CD4-positive, alpha-beta T cell treated with Interleukin-17A for 4 hours (primary cell): Measurements from ENCODE around the gene BAZ2A.

Experiments used
- DNase-seq: peaks from one replicate; pipeline ENCODE4 v3.0.0-alpha.2; 2020; ENCODE audit warnings: mixed read lengths

BAZ2A gene

DNA sequence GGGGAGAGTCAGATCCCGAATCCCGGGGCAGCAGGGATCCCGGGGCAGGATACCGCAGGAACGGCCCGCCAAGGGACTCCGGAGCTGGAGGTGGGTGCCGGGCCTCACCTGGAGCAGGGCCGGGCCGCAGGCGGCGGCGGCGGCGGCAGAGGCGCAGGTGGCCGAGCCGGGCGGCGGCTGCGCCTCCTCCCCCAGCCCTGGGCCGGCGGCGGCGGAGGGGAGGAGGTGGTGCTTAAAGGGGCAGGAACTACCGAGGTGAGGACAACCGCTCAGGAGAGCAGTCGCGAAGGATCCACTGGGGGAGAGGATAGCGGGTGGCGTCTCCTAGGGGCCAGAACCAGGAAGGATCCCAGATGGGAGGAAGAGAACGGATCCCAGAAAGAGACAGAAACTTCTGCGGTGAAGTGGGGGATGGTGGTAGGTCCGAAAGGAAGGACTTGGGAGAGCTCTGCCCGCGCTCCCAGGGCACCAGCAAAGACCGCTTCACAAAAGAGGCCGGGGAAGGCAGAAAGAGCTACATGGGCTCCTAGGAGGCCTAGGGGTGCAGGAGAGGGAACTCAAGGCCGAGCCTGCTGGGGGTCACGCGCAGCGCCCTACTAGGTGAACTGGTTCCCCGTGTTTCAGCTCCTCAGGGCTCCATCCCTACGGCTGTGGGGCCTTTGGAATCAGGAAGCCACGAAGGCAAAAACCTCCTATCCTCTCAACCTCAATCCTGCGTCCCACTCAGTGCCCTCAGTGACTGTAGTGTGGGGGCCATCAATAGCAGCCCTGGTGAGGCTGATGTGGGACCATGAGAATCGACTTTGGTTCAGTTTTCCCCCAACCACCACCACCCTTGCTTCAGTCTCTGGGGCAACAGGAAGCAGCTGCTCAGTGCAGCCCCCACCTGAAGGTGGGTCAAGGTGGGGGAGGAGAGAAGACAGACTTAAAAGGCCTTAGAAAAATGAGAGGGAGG lies 5.0 kb upstream of the BAZ2A start:
- DNase-seq, result peak; percentile 73

DNA sequence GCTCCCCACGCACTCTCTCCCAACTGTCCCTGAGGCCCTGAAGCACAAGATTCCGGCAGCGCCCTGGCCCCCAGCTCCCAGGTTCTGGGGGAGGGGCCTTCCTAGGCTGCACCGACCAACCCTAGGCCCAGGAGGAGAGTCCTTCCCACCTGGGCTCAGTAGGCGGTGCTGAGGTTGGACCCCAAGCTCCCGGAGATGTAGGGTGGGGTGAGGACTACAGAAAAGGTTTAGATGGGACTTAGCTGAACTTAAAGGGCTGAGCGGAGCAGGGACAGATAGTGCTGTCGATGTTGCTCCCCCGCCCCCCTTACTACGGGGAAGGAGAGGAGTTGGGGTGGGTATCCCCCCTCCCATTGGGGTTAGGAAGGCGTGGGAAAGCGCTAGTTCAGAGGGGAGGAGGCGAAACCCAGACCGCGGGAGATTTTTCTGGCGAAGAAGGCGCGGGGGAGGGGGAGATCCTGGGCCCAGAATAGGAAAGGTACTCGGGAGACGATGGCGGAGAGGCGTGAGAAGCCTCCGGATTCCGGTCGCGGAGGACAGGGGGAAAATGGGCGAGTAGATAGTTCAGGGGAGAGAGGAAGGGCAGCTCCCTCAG lies 4.2 kb upstream of the BAZ2A start:
- peak; percentile 35 for DNase-seq

DNA sequence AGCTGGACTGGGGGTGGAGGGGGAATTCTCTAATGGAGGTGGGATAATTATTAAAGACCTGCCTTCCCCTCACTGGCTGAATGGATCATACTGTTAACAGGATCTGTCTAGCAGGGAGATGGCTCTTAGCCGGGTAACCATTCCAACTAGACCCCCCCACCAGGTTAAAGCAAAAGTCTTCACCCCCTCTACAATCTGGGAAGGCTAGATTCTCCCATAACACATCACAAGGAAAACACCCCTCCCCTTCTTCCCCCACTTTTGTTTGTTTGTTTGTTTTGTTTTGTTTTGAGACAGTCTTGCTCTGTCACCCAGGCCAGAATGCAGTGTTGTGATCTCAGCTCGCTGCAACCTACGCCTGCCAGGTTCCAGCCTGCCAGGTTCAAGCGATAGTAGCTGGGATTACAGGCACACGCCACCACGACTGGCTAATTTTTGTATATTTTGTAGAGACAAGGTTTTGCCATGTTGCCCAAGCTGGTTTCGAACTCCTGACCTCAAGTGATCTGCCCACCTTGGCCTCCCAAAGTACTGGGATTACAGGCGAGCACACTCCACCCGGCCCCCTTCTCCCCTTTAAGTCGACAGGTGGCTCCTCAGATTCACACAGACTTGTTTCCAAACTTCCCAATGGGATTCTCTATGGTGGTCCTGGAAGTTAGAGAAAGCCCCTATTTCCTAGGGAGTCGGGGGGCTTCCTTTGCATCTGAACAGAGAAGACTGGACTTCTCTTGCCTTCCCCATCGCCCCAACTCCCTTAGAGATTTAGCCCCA lies 3.5 kb upstream of the BAZ2A start:
- no peak for DNase-seq

DNA sequence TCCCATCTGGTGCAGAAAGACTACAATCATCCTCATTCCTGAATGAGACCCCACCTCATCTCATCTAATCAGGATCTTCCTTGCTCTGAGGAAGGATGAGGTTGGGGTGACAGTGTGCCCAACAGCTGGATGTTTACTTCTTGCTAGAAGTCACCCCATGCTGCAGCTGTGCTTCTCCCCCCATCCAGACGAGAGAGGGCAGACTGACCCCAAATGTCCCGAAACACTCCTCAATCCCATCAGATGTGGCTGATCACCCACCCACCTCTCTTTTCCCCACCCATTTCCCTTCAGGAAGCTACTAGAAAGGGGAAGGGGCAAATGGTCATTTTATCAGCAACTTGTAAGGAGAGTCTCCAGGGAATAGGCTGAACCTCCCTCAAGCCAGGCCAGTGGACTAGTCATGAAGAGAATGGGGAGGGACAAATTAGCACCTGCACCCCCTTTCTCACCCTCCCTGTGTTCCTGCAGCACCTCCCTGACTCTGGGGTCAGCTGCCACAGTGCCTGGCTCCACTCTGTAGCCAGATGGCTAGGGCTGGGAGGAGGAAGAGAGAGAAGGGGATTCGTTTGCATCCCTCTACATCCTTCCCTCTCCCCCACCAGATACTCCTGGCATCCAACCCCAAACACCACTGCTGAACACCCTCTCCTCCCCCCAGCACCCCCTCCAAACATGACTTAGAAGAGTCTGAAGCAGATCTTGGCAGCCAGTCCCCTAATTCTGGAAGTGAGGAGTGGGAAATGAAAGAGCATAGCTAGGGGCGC lies 2.8 kb upstream of the BAZ2A start:
- DNase-seq, result no peak

DNA sequence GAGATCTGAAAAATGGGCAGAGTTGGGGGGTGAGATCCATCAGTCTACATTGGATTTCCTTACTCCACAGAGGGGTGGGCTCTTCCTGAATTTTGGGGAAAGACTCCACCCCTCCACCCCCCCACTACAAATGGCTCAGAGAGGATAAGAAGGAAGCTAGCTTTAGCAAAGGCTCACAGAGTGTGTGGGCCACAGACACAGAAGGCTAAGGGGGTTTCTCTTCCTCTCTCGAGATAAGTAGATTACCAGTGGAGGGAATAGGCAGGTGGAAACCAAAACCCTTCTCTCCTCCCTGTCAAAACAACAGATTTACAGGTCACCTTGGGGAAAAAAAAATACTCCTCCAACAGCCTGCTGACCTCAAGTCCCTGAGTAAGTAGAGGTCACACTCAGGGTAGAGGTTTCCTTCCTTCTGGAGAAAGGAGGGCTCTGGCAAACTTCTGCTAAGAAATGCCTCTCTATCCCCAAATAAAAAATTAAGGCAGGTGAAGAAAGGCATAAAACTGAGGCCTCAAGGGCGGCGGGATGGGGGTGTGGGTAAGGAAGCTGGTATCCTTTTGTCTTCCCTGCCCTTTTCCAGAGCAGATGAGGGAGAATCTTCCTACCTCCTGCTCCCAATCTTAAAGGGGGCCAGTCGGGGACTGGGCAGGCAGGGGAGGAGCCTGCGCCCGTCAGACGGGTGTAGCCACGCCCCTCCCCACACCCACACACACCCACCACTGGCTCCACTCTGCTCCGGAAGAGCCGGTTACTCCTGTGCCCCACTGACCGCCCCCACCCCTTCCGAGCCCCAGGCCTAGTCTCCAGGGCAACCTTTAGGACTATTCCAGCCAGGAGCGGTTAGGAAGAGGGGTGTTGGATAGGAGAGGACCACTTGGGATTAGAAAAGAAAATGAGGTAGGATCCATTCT lies 1.9 kb upstream of the BAZ2A start:
- DNase-seq, result peak; percentile 74

DNA sequence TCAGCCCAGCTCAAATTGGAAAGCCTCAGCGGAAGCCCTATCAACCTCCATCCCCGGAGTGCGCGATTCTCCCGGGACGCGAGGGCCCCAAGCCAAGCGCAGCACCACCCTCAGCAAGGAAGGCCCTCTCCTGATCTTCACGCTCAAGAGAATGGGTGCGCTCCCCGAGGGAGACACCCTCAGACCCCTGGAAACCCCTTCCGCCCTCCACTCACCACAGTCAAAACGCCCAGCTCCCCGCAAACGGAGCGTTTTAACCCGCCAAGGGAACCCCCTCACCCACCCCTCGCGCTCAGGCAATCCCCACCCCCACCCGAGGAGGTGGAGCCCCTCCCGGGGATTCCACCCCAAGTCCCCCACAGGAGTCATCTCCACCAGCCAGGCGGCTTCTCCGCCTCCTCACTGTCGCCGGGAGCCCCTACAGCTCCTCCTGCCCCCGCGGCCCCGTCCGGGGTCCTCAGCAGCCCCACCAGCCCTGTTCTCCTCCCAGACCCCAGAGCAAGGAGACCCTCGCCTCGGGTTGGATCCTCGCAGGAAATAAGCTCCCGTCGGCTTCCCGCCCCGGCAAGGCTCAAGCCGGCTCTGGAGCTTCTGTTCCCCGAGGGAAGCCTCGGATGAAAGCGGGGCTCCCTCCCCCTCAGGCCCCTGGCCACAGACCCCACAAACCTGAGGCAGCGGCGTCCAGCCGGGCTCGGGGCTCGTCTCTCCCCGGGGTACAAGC lies 507 bp downstream of the BAZ2A start:
- peak; percentile 47 for DNase-seq

DNA sequence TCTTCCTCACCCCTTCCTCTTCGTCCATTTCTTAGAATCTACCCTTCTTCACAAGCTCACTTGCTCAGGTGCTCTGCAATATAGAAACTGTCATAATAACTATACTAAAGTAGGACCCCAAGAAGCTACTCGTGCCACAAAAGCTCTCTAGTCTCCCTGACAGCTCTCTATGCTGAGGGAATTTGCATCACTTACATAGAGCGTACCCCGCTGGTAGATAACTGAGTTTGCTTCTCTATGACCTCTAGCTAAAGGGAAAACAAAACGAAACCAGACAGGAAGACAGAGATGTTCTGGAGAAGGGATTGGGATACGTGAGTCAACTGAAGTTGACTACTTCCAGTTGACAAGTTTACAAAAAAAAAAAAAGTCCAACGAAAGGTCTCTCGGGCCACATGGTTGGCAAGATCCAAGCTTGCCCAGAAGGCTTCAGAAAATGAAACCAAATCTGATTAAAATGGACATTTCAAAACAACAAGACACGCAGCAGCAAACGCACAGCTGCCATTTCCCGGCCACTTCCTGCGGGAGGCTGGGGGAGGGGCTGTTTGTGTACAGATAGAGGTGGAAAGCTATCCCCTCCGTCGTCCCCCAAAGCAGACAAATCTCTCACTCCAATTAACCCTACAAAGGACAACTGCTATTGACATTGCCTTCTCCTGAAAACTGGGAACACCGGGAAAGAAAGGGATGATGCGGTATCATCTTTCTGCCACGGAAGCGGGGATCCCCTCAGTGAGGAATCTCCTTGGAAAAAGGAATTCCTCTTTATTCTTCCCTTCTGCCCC lies 1.3 kb downstream of the BAZ2A start:
- DNase-seq, result peak; percentile 76

DNA sequence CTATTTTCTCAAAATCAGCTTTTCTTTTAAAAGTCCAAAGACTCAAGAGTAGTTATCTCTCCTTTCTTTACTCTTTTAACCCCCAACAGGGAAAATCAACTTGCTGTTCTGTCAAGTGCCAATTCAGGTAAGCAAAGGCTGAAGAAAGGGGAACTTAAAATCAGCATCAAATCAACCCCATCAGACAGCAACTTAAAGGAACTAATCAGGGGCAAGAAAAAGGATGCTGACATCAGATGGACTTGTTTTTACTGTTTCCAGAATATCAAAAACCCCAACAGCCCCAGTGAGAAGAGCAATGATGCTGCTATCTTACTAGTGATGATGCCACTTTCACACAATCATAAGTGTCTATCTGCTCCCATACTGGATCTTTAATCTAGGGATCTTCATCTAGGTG lies 3.4 kb downstream of the BAZ2A start:
- no peak for DNase-seq

DNA sequence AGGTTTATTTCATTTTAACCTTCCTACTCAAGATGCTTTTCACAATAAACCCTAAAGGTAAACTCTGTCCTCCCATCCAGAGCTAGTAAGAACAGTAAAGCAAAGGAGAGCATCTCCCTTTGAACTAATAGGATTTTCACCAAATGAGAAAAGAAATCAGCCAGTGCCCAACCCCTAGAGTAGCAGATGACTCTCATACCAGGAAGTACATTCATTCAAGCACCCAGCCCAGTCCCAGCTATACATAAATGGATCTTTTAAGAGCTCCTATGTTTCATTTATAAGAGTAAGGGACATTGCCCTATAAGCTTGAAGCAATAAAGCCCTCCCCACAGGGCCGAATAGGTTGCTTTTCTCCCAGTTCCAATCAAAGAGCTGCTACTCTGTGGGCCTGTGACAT lies 7.6 kb downstream of the BAZ2A start:
- no peak for DNase-seq

DNA sequence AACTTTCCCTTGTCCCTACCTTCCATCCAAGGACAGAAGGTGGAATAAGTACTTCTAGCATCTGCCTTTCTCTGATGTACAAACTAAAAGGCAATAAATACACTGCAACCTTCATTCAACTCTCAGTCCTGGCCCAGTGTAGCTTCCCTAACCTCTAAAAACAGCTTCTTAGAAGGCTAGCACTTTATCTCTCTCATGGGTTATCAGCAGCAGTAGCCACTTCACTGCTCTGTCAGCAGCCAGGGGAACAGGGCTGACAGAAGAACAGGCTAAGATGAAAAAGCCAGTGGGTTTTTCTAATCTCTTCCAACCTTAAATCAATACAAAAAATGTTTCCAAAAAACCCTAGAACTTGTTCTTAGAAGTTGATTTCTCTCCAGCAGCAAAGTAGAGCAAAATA lies 13.2 kb downstream of the BAZ2A start:
- no peak for DNase-seq

DNA sequence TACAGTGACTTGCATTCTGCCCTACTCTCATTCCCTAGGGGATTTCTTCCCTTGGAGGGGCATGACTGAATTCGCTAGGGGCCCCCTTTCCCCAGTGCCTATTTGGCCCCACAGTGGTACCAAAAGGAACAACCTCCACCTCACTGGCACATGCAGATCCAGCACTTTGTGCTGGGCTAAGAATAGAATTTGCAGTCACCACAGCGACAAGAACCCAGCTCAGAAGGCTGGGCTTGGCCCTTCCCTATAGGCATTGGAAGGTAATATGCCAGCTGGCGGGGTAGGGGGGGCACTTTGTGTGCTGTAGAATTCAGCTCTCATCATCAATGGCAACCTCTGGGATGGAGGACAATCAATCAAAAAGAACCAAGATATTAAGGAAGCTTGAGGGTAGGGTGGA lies 13.9 kb downstream of the BAZ2A start:
- DNase-seq, result no peak

DNA sequence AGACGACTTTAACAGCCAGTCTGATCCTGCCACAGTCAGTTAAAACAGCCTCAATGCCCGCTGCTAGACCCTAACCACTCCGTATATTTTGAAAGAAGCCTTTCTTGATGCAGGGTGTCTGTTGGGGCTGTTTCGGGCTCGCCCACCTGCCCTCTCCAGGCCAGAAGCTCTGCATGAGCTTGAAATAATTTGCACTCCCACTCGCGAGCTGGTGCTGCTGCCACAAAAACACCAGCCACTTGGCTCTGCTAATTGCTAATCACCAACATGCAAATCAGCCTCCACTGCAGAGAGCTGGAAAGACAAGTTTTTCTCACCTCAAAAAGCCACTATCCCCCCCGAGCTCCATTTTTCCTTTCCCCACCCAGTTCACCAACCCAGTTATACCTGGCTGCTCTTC lies 15.5 kb downstream of the BAZ2A start:
- no peak for DNase-seq

DNA sequence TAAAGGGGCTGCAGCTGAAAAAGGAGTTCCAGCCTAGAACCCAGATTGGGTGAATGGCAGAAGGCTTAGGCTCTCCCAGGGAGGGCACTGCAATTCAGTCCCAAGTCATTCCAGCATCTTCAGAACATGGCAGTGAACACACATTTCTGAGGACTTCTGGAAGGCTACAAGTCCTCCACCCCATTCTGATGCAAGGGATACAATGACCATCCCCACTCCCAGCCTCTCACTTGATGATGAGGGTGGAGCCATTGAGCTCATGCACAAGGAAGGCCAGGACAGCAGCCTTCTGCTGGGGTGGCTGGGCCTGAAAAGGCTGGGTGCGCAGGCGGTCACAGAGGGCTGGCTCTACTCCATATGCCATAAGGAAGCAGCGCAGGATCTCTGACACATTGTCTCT lies 25.8 kb downstream of the BAZ2A start:
- no peak for DNase-seq

DNA sequence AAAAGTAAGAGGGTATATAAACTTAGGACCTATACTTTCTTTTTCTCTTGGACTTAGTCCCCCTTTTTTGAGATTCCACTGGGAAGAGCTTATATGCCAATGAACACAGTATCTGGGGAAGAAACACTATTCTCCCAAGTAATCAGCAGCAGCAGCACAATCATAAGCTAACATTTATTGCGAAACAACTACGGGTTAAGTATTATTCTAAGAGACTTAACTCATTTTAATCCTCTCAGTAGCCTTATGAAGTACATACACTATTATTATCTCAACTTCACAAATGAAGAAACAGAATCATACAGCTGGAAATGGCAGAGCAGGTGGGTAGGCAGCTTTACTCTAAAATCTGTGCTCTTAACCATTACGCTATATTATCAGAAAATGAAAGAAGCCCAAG lies 27.9 kb downstream of the BAZ2A start:
- DNase-seq, result no peak

DNA sequence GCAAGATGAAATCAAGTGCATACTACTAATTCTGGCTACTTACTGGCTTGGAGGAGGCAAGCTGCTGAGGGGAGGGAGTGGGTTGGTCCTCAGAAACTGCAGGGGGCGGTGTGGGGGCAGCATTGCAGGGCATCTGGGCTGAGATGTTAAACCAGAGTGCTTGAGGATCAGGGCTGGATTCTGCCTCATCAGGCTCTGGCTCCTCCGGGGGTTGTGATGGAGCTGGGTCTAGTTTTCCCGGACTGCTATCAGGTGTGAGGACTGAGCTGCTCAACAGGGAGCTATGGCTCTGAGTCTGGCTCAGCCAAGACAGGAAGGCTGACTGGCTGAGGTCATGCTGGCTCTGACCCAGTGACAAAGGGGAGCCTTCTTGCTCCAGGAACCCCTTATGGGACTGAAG lies 28.6 kb downstream of the BAZ2A start:
- peak; percentile 59 for DNase-seq

DNA sequence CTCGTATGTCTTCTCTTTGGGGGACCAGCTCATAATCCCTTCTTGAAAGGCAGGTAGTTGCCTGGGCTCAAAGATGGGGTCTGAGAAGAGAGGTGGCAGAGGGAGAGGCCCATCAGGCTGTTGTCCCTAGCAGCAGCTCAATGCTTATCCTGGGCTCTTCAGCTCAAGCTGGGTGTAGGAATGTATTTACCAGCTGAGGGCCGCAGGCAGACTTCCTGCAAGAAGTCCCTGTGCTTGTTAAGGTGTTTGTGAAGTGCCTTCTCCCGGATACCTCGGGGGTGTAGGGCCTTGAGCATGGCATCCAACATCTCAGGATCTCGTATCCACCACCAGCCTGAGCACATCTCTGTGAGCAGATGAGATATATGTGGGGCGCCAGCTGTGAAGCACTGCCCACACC lies 29.4 kb downstream of the BAZ2A start:
- no peak for DNase-seq

DNA sequence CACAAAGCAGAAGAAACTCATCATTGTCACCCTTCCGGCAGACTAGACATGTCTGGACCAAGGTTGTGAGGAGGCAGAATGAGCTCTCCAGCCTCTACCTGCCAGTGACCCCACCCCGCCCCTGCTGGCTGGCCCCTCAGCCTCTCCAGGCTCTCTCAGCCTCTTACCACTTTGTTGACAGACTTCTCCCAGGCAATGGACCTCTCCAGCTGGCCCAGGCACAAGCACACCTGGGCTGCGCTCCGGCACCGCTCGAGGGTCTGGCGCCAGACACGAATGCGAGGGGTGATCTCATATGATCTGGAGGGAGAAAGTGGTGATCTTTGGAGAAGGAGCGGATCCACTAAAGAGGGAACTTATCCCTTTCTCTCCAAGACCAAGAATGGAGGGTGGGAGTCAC lies 30.3 kb downstream of the BAZ2A start:
- no peak for DNase-seq

DNA sequence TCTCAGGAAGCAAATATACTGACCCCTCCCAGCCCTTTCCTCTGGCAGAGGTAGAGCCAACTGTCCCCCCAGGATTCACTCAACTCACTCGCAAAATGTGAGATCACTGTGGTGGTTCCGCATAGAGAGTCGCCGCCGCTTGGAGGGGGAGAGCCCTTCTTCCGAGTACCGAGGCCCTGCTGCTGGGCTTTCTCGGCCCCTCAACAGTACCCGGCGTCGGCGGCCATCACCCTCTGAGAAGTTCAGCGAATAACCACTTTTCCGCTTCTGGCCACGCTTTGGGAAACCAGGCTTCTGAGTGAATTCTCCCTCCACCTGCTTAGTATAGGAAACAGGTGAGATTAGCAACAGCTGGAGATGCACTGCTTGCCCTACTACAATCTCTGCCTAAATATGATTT lies 31.1 kb downstream of the BAZ2A start:
- no peak for DNase-seq

DNA sequence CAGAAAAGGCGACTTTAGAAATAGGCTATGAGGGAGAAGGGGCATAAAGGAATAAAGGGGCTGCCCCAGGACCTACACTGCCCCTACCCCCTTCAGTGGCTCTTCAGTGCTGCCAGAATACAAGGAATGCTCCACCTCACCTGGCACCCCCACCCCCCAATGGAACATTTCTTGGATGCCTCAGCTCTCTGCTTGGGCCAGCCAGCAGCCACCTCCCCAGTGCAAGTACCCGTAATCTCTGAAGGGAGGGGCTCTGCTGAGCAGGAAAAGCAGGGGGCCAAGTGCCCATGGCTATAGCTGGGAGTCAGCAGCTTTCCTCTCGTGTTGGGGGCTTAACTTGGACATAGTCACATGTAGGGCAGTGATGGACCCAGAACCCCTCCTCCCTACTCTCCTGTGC lies 33.3 kb downstream of the BAZ2A start:
- DNase-seq, result no peak

DNA sequence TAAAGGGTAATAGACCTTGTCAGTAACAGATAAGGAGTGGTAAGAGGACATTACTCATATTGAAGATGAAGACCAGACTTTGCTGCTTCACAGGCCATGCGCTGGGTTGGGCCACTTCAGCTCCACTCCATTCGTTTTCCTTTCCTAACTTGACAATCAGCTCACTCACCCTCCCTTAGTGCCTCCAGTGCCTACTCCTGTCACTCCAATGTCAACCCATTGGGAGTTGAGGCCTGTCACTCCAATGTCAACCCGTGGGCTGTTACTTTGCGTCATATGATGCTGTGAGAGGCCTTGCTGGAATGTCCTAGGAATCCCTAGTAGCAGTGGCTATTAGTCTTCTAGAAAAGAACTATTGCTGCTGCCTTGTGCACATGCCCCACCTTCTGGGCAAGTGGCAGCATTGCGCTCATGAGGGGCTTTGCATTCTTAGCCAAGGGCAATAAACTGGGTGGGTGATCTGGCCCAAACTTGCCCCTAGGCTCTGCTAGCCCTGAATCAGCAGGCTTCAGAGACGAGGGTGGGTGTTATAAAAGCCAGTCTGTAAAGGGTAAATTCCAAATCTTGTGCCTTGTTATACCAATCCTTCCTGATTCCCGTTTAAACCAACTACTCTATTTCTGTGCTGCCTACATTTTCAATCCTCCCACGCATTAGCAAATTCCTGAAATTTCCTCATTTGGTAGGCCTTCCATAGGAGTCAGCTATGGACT lies 36.1 kb downstream of the BAZ2A start:
- peak; percentile 70 for DNase-seq
